ENCODE results near the gene AMPD3.
A peak's percentile ranks its signal among the peaks of the same experiment; 100 is the strongest.
"Not testable (repeated sequence)": the region's sequence is repeated elsewhere in the genome, so short reads cannot be mapped to it uniquely, and the experiment has no call there.

AMPD3 gene

DNA sequence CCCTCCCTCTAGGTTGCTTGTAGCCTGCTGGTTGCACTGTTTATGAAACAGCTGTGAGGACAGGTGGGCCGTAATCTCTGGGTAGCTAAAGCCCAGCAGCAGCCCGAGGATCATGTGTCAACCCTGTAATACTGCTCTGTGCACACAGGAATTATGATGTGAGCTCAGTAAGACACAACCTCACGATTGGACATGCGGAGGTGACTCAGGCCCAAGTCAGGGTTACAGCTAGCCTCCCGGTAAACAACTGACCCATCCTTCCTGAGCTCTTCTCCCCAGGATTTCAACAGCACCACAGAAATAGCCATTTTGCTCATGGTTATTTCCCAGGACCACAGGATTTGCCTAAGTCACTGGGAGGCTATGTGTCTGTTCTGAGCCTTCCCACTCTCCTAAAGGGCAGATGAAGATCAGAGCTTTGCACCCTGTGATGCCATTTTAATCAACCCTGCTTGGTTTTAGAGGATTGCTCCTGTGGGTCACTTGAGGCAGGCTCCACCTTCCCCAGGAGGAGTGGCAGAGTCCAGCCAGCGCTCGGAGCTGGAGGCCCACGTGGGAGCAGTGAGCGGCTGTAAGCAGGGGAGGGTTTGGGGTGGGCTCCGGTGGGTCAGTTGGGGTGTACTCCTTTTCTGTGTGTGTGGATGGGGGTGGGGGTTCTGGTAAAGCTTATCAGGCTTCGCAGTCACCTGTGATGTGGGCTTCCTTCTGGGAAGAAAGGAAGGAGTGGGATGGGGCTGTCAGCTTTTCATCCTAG, at the start of gene AMPD3:
TSS of gene AMPD3 (plus strand) at position 387 of the 754 bp plus-strand sequence. CDS start 6,256 bp downstream, outside the sequence.
- no peak for FAIRE-seq

DNA sequence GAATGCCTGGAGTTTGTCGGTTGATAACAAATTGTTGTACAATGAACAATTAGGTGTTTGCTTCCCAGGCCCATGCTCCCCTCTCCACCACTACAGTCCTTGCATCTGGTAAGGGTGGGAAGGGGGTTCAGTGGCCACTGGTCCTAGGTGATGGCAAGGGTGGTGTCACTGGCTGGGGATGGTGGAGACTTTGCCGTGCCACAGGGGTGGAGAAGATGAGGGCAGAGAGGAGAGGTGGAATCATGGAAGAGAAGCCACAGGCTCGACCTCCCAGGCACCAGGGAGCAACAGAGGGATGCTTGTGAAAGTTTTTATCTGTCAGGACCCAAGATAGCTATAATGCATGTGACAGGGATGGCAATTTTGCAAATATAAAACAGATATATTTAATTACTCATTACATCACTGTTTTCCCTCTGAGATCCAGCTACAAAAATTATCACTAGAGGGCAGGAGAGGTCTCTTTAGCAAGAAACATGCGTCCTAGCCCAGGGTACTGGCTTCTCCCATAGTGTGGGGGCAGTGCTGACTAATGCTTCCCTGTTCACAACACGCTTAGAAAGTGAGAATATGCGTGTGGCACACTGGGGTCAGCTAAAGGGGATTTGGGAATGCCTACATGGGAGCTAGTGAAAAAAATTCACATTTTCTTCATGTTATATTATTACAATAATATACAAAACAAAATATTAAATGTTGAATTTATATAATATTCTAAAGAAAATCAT, 49.0 kb upstream of the AMPD3 start:
- FAIRE-seq = peak; percentile 90

DNA sequence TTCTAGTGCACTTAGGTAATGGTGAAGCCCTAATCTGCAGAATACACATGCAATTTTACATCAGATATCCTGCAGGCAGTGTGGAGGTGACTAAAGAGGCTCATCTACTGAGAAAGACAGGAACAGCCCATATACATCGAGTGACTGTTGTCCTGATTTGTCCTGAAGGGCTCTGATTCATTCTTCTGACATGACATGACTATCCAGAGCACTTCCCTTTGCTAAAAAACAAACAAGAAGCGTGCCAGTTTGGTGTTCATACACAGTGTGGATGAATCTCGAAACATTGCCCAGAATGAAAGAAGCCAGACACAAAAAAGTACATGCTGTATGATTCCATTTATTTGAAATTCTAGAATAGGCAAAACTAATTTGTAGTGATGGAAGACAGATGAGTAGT, 48.0 kb upstream of the AMPD3 start:
- no peak for FAIRE-seq

DNA sequence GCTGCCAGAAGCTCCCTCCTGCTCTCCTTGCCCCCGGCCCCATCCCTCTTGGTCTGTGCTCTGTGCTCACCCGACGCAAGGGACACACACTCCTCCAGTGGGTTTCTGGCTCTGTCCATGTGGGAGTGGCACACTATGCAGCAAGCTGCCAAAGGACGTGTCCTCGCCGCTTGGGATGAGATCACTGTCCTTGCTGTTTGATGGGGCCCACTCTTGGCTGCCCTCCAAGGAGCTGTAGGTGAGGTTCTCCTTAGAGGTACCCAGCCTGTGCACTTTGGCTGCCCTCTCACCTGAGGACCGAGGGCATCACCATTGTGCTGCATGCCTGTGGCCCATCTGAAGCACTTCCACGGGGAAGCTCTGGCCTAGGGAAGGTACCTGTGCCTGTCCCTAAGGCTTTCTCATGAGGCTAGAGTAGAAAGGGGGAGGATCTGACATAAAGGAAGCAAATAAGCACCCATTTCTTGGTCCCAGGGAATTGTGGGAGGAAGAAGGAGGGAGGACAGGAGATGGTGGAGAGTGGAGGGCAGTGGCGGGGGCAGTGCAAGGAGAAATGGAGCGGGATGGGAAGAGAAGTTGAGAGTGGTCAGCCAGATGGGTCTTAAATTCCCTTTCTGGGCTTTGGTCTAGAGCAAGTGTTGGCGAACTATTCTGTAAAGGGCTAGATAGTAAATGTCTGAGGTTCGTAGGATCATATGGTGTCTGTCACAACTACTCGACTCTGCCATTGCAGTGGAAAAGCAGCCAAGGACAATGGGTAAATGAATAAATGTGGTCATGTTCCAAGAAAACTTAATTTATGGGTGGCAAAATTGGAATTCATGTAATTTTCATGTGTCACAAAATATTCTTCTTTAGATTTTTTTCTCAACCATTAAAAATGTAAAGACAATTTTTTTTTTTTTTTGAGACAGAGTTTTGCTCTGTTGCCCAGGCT, 47.0 kb upstream of the AMPD3 start:
- no peak for FAIRE-seq

DNA sequence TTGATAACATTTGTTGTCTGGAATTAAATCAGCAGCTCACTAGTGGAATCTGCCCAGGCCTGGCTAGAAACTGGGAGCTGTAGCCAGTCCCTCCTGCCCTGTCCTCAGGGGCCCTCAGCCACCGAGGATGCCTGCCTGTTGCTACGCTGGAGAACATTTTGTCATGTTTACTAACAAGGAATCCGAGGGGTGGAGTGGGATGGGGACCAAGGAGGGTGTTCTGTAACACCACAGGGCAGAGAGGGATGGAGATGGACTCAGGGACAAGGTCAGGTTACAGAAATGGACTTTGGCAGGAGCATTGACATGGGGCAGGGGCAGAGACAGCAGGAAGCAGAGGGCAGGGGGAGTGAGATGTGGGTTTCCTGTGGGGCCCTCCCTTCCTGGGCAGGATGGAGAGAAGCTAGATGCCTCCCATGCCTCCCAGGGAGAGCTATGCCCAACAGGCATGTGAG, 45.8 kb upstream of the AMPD3 start:
- FAIRE-seq = no peak

DNA sequence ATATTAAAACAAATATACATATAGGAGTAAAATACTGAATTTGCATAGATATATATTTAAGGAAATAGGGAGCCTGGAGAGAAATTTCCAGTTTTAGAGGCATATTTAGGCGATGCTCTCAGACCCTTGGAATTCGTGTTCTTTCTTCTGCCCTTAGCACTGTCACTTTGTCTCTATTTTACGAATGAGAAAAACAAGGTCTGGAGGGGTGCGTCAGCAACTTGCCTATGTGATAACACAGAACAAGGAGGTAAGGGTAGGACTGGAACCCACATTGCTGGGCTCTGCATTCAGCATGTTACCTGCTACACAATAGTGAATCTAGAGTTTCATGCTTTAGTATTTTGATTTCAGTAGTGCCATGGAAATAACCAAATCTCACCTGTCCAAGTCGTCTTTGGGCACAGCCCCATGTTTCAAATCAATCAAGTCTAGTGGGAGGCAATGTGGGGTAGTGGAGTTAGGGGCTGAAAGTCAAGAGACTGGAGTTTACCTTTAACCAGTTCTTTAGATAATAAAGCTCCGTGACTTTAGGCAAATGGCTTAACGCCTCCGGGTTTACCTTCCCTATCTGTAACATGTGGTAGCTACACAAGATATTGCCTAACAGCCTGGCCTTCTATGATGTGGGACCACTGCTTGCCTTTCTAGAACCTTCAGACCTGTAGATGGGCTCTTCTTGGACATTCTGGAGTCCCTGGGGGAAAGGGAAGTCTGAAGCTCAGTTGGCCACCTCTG, 44.8 kb upstream of the AMPD3 start:
- no peak for FAIRE-seq

DNA sequence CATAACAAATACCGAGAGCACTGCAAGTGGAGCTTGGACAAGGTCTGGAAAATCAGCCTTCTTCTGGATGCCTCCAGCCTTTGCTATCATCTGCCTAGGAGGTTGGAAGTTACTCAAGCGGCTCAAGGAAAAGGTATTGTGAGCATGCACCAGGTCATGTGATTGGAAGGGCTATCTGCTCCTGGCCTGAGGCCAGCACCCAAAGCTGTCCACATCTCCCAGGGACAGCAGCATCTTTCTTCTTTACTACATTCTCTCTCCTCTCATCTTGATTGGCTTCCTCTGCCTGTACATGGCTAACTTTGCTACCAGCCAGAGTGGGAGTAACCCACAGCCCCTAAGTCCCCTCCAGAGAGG, 44.2 kb upstream of the AMPD3 start:
- no peak for FAIRE-seq

DNA sequence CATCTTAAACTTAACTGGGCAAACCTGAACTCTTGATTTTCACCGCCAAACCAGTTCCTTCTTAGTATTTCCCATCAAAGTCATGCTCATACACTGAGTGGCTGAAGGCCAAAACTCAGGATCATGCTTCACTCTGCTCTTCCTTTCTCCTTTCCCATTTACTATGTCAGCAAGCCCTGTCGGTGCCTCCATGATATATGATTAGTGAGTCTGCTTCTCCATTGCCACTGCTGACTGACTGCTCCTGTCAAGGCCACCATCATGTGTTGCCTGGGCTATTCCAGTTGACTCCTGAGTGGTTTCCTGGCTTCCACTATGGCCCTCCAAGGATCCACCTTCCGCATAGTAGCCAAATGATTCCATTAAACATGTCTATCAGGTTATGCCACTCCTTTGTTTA, 42.8 kb upstream of the AMPD3 start:
- FAIRE-seq = no peak

DNA sequence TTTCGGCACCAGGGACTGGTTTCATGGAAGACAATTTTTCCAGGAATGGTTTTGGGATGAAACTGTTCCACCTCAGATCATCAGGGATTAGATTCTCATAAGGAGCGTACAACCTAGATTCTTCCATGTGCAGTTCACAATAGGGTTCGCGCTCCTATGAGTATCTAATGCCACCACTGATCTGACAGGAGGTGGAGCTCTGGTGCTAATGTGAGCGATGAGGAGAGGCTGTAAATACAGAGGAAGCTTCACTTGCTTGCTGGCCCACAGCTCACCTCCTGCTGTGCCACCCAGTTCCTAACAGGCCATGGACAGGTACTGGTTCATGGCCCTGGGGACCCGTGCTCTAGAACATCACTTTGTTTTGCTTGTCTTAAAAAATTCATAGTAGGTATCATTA, 41.8 kb upstream of the AMPD3 start:
- no peak for FAIRE-seq

DNA sequence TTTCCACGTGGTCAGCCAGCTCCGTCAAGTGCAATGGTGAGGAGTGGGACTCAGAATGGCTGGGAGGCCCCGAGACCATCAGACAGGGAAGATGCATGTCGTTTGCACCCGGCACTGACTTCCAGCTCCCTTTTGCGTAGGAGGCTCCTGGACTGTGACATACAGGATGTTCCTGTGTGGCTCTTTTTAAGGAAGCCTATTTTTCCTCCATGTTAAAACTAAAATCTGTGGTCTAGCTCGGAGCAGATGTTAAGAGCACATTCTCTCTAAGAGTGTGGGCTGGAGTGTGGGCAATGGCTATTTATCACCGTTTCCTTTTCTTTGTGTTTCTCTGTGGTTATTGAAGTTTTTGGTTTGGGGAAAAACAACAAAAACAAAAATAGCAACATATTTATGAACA, 40.9 kb upstream of the AMPD3 start:
- FAIRE-seq = no peak

DNA sequence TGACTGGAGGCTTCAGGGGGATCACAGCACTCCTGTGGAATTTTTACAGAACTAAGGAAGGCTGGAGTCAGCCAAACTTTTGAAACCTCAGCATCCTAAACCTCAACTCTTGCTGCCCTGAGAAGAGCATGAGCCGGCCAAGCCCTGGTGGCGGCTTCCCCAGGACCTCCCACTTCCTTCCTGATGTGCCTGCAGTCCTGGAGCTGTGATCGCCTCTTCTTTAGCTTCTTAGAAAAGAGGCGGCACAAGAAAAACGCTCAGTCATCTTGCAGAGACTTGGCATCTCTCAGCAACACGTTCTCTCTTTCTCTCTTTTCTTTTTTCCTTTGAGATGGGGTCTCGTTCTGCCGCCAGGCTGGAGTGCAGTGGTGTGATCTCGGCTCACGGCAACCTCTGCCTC, 40.4 kb upstream of the AMPD3 start:
- no peak for FAIRE-seq

DNA sequence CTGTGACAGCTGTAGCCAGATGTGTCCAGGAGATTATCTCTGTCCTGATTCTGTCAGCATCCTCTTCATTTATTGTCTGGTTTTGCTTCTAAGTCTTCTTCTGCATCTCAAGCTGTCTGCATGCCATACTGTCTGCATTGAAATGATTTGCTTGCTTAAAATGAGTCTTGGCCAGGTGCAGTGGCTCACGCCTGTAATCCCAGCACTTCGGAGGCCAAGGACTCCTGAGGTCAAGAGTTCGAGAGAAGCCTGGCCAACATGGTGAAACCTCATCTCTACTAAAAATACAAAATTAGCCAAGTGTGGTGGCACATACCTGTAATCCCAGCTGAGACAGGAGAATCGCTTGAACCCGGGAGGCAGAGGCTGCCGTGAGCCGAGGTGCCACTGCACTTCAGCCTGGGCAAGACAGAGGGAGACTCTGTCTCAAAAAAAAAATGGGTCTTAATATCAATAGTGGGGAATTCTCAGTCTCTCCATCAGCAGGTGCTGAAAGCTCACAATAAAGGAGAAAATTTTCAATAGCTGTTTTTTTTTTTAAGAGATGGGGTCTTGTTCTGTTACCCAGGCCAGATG, 39.2 kb upstream of the AMPD3 start:
- FAIRE-seq = no peak

DNA sequence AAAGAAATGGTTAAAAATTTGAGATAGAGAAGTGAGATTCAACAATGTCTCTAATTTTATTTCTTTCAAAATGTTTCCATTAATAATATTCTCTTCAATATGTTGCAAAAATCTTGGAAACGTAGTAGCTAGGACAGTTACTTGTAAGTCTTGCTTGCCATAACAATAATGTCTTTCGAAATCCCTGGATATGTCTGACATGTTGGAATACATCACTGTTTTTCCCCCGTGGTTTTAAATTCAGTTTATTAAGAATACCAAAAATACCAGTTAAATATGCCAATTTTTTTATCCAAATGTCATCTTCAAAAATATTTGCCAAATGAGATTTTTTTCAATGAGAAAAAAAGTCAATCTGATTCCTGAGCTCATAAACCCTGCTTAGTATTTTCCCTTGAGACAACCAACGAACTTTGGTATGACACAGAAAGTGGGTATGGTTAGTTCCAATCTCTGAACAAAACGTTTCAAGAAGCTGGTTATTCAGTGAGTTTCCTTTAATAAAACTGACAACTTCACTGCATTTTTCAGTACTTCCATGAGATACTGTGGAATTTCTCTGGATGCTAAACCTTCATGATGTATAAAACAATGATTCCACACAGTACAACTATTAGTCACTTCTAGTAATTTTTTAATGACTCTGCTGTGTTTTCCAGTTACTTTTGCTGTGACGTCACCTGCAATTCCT, 36.7 kb upstream of the AMPD3 start:
- no peak for FAIRE-seq

DNA sequence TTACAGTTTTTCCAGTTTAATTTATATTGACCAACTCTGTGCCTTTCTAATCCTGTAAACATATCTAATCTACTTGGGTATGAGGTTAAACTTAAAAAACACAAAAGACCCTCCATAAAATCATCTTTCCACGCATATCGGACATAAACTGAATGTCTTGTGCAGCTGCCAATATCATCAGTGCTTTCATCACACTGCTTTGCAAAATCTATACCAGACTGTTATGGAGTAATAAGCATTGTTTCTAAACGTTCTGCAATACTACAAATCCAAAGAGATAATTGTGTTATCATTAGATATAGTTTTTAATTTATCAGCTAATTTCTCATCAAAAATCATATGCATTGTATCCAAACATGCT, 36.1 kb upstream of the AMPD3 start:
- no peak for FAIRE-seq

DNA sequence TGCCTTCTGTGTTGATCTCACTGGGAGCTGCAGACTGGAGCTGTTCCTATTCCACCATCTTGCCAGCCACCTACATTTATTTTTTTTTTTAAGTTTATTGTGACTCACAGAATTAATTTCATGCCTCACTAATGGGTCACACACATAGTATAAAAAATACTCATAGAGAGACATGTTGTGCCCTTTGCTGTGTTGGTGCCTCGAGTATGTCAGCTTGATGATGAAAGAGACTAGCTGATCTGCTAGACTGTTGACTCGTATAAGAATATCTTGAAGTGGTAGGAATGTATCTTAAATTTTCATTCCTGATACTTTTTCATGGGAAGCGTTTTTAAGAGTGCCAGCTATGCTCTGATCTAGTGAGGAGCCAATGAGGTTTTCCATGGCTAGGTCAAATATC, 28.6 kb upstream of the AMPD3 start:
- no peak for FAIRE-seq

DNA sequence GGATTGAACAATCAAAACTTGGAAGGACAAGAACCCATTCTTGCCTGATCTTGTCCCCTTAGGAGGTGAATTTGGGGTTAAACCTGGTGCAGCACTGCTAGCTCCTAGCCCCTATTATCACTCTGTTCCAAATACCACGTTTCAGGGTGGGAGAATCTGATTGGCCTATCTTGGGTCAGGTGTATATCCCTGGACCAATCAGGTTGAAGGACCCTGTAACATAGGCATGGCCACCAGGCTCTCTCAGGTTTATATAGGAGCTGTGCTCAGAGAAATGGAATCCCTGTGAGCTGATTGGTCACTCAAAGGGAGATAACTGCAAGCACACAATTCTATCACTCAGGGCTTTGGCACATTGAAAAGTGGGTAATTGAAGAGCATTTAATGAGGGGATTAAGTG, 26.6 kb upstream of the AMPD3 start:
- no peak for FAIRE-seq

DNA sequence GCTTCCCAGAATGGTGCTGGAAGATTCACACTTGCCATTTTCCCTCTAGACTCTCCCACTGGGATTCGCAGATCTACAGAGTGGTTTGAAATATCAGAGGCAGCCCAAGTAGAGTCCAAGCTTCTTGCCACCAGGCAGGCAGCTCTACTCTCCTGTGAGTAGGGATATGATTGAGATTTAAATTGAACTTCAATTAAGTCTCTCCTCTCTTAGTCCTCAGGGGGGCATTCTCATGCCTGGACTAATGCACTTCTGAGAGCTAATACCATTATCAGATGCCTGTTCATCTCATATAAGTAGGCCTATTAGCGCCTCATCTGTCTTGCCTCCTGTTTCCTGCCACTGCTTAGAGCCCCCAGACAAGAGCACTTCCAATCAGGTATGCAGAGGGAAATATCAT, 25.5 kb upstream of the AMPD3 start:
- FAIRE-seq = no peak

DNA sequence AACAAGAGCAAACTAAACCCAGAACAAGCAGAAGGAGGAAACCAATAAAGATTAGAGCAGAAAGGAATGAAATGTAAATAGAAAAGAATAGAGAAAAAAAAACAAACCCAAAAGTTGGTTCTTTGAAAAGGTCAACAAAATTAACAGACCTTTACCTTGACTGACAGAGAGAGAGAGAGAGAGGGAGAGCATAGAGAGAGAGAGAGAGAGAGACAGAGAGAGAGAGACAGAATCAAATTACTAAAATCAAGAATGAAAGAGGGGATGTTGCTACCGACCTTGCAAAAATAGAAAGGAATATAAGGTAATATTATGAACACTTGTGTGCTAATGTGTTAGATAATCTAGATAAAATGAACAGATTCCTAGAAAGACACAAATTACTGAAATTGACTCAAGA, 22.6 kb upstream of the AMPD3 start:
- no peak for FAIRE-seq

DNA sequence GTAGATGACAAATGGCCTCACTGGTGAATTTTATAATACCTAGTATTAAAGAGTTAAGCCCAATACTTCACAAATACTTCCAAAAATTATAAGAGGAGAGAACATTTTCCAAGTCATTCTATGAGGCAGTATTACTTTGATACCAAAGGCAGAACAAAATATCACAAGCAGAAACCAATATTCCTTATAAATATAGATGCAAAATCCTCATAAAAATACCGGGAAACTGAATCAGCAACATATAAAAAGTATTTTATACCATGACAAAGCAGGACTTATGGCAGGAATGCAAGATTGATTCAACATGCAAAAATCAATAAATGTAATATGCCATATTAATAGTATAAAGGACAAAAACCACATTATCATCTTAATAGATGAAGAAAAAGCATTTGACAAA, 22.1 kb upstream of the AMPD3 start:
- FAIRE-seq = no peak

DNA sequence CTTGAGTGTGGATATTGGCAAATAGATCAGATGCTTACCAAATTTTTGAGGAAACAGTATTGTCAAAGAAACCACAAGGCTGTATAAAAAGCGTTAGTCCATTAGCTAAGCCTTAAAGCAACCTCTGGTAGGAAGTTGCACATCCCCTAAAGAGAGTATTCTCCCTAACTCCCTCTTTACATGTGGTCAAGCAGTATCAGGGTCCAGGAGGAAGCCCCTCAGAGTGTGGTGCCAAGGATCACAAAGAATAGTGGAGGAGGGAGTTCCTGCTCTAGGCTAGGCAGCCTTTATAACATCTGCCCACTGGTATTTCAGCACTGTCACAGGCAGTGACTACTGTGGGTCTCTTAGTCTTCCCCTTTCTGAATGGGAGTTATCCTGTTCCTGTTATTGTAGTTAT, 18.8 kb upstream of the AMPD3 start:
- FAIRE-seq = no peak

DNA sequence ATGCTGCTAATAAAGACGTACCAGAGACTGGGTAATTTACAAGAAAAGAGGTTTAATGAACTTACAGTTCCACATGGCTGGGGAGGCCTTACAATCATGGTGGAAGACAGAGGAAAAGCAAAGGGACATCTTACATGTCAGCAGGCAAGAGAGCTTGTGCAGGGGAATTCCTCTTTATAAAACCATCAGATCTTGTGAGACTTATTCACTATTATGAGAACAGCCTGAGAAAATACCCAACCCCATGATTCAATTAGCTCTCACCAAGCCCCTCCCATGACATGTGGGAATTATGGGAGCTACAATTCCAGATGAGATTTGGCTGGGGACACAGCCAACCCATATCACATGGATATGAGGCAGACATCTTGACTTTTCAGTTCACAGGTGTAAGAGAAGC, 18.4 kb upstream of the AMPD3 start:
- not testable (repeated sequence) for FAIRE-seq

DNA sequence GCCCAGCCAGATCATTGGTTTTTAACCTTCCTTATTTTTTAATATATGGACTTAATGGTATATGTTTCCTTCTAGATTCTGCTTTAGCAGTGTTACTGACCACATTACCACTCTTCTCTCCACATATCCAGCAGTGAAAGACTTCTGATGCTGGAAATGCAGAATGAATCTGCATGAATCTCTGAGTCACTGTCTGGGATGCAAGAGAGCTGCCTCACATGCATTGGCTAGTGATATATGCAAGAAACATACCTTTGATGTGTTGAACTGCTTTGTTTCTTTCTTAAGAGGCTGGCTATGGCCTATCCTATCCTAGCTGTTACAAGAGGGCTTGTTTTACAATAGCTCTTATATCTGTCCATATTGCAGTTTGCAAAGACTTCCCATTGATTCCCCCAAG, 16.6 kb upstream of the AMPD3 start:
- no peak for FAIRE-seq

Data from TTC549 (cell line).